ENCODE measurements around the gene QRICH1.

DNA sequence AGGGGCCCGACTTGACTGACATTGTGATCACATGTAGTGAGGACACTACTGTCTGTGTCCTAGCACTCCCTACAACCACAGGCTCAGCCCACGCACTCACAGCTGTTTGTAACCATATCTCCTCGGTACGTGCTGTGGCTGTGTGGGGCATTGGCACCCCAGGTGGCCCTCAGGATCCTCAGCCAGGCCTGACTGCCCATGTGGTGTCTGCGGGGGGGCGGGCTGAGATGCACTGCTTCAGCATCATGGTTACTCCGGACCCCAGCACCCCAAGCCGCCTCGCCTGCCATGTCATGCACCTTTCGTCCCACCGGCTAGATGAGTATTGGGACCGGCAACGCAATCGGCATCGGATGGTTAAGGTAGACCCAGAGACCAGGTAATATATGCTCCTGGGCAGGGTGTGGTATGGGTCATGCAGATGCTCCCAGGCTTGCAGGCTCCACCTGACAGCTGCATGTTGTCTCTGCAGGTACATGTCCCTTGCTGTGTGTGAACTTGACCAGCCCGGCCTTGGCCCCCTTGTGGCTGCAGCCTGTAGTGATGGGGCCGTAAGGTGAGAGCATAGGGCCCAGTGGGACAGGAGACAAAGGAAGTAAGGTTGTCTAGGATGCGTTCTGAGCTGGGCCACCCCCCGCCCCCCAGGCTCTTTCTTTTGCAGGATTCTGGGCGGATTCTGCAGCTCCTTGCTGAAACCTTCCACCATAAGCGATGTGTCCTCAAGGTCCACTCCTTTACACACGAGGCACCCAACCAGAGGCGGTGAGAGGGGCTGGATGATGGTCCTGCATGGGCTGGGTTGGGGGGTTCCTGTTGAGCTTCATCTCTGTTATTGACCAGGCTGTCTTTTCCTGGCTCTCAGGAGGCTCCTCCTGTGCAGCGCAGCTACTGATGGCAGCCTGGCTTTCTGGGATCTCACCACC lies 79.9 kb downstream of the QRICH1 start:
- no peak for TF ChIP-seq EZH2 (IDR thresholded peaks at IDR 0.05; ENCODE audit: borderline replicate concordance, low read depth, low read length, poor library complexity, severe bottlenecking)
- TF ChIP-seq, protein P1, sequence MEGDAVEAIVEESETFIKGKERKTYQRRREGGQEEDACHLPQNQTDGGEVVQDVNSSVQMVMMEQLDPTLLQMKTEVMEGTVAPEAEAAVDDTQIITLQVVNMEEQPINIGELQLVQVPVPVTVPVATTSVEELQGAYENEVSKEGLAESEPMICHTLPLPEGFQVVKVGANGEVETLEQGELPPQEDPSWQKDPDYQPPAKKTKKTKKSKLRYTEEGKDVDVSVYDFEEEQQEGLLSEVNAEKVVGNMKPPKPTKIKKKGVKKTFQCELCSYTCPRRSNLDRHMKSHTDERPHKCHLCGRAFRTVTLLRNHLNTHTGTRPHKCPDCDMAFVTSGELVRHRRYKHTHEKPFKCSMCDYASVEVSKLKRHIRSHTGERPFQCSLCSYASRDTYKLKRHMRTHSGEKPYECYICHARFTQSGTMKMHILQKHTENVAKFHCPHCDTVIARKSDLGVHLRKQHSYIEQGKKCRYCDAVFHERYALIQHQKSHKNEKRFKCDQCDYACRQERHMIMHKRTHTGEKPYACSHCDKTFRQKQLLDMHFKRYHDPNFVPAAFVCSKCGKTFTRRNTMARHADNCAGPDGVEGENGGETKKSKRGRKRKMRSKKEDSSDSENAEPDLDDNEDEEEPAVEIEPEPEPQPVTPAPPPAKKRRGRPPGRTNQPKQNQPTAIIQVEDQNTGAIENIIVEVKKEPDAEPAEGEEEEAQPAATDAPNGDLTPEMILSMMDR (conservative IDR thresholded peaks at IDR 0.05; ENCODE audit: low read depth, low read length): peak; percentile 40
